HG03039 (cell line): Measurements from ENCODE around the gene CRIM1.
"Not testable (repeated sequence)": the region's sequence is repeated elsewhere in the genome, so short reads cannot be mapped to it uniquely, and the experiment has no call there.

Source experiments
- ATAC-seq: cut with Tn5 transposase; IDR thresholded peaks from one replicate; pipeline ENCODE4 v1.9.1; 2021; ENCODE audit warnings: mild to moderate bottlenecking, moderate library complexity; ENCODE audit not compliant: unreplicated experiment

The CRIM1 gene, protein sequence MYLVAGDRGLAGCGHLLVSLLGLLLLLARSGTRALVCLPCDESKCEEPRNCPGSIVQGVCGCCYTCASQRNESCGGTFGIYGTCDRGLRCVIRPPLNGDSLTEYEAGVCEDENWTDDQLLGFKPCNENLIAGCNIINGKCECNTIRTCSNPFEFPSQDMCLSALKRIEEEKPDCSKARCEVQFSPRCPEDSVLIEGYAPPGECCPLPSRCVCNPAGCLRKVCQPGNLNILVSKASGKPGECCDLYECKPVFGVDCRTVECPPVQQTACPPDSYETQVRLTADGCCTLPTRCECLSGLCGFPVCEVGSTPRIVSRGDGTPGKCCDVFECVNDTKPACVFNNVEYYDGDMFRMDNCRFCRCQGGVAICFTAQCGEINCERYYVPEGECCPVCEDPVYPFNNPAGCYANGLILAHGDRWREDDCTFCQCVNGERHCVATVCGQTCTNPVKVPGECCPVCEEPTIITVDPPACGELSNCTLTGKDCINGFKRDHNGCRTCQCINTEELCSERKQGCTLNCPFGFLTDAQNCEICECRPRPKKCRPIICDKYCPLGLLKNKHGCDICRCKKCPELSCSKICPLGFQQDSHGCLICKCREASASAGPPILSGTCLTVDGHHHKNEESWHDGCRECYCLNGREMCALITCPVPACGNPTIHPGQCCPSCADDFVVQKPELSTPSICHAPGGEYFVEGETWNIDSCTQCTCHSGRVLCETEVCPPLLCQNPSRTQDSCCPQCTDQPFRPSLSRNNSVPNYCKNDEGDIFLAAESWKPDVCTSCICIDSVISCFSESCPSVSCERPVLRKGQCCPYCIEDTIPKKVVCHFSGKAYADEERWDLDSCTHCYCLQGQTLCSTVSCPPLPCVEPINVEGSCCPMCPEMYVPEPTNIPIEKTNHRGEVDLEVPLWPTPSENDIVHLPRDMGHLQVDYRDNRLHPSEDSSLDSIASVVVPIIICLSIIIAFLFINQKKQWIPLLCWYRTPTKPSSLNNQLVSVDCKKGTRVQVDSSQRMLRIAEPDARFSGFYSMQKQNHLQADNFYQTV

DNA sequence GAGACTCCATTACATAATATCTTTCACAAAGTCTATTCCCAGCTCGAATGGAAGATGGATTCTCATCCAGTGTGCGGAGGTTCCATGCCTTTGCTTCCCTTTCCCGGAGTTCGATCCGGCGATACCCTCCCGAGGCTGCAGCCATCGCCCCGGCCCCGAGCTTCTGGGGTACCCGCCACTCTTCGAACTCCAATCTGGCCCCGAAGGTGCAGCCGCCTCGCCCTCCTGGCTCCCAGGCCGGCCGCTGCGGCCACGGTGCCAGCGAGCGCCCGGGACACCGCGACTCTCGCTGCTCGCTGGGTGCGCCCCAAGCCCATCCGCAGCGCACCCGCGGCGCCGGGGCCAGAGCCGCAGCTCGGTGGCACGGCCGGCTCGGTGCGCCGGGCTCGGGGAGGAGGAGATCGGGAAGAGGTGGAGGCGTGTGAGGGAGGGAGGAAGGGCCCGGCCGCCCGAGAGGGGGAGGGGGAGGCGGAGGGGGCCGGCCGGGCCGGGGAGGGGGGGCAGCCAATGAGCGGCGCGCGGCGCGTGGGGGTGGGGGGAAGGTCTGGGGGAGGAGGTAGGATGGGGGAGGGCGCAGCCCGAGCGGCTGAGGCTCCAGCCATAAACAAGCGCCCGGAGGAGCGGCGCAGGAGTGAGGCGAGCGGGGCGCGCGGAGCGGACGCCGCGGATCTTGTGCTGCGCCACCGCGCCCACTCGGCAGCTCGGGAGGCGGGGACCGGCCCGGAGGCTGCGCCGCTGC lies at the start of gene CRIM1:
Gene CRIM1, plus strand, starts transcription at position 628 of the 739 bp plus-strand sequence. CDS start 515 bp downstream, outside the sequence.
- peak; percentile 27 for ATAC-seq

DNA sequence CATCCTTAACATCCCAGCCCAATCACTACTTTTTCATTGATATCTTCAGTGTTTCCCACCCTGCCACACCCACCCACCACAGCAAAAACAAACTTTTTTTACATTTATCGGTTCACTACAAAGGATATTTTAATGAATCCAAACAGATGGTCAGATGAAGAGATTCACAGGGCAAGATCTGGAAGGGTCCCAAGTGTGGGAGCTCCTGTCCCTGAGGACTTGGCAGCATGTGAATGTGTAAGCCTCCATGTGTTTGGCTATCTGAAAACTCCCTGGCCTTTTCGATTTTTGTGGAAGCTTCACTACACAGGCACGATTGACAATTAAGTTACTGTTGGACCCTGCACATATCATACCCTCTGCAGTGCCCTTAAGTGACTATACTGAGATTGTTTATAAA lies 48.1 kb upstream of the CRIM1 start:
- ATAC-seq = no peak

DNA sequence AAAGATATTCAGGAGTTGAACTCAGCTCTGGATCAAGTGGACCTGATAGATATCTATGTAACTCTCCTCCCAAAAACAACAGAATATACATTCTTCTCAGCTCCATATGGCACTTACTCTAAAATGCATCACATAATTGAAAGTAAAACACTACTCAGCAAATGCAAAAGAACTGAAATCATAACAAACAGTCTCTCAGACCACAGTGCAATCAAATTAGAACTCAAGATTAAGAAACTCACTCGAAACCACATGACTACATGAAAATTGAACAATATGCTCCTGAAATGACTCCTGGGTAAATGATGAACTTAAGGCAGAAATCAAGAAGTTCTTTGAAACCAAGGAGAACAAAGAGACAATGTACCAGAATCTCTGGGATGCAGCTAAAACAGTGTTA lies 45.1 kb upstream of the CRIM1 start:
- not testable (repeated sequence) for ATAC-seq

DNA sequence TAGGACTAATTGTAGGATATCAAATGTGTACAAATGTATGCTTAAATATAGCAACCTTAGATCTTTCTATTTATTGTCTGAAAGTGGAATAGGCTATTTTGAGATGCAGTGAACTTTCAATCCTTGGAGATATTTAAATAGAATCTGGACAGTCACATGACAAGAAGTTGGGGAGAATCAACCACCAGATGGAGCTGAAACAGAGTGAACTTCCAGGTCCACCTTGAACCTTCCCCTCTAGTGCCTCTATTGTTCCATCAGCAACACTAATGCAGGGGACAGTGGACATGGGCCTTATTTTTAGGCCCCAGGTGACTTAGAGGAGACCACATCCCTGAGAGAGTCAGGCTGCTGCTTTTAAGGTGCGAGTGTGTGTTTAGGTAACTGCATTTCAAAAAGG lies 37.0 kb upstream of the CRIM1 start:
- no peak for ATAC-seq

DNA sequence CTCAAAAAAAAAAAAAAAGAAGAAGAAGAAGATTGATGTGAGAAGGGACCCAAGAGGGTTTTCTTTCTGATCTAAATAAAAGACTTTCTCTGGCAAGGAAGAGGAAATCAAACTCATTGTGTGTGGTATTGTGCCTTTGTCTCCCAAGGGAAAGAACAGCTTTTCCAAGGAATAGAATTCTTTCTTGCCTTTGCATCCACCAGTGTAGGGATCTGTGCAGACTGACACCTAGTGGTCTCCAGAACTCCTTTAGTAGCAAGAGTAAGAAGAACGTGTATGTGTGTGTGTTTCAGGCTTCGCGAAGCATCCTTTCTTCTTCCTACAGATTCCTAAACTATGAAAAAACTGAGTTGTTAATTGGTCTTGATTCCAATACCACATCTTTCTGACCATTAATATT lies 33.5 kb upstream of the CRIM1 start:
- ATAC-seq = no peak

DNA sequence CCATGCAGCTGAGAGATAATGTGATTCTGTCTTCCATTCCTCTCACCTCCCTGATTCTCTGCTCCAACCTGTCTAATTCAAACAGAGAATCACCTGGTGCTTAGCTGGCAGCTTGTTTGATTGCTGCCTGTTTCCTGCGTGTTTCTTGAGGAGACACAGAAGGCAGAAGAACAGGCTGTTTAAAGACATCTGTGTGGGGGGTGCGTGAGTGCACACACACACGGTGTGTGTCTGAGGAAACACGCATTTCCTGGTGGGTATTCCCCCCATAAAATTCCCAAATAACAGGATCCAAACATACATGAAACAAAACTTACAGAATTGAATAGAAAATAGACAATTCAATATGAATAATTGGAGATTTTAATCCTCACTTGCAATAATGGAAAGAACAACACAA lies 29.3 kb upstream of the CRIM1 start:
- ATAC-seq = no peak

DNA sequence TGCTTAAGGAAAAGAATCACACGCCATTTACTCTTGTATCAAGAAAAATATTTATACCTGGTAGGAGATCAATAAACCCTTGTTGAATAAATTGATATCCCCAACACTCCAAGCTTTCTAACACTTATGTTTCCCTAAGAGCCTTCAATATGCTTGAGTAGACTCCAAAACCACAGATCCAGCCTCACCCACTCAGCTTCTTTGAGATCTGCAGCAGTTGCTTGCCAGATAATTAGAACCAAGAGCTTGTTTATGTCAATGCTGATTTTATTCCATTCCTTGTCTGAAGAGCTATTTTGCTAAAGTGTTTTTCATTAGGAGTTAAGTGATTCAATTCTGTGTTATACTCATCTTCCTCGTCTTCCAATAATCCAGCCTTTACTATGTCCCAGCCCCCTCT lies 26.3 kb upstream of the CRIM1 start:
- no peak for ATAC-seq

DNA sequence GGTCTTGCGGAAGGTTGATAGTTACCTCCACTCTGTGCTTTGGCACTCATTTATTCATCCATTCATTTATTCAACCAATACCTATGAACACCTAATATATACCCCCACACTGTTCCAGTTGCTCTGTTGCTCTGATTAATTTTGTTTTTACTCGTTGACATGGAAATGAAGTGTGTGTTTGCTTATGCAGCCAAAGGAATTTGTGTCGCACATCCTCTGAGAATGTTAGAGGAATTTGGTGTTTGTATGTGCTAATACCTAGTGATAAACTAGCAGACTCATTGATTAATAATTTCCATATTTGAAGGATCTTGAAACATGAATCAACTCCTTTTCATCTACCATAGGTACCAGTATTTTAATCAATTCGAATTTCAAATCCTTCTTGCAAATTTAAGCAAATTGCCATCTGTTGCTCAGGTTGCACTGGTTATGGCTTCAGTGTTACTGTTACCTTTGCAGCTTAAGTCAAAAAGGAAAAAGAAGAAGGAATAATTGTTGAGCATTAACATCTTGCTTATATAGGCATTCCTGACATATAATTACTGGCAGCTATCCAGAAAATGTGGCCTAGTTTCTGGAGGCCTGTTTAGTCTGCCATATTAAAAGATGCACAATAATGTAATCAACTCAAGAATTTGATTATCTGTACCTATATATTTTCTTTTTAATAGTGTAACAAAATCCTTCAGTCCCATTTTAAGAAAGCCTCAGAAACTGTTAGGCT lies 25.7 kb upstream of the CRIM1 start:
- no peak for ATAC-seq

DNA sequence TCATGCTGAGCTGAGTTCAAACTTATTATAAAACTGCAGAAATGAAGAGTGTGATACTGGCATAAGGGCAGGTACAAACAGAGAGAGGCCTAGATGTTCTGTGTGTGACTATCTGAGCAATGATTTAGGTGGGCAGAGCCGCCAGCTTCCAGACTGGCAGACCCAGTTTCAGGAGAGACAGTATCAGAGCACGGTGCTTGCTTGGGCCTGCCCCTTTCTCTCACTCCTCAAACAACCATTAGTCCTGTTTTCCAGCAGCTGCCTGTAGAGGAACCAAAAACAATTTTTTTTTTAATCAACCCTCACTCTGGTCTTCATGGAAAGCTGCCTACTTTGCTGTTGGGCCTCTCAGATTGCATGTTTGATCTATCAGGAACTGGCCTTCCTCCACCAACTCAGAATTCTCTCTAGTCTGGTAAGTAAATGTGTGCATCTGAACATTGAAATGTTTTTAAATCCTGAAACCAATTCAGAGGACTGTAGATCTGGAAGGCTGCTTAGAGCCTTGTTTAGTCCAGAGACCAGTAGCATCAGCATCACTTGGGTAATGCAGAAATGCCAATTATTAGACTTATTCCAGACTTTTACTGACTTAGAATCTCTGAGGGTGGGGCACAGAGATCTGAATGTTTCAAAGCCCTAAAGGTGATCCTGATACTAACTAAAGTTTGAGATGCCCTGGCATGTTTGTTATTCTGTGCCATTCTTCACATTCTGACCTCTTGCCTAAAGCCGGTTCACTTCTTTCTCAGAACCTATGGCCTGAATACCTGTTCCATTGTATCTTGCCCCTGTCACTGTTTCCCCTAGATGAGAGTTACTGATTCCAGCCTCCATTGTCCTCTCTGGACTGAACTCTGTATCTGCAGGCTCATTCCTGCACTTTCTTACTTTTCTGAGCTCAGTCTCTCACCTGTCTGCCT lies 24.8 kb upstream of the CRIM1 start:
- no peak for ATAC-seq

DNA sequence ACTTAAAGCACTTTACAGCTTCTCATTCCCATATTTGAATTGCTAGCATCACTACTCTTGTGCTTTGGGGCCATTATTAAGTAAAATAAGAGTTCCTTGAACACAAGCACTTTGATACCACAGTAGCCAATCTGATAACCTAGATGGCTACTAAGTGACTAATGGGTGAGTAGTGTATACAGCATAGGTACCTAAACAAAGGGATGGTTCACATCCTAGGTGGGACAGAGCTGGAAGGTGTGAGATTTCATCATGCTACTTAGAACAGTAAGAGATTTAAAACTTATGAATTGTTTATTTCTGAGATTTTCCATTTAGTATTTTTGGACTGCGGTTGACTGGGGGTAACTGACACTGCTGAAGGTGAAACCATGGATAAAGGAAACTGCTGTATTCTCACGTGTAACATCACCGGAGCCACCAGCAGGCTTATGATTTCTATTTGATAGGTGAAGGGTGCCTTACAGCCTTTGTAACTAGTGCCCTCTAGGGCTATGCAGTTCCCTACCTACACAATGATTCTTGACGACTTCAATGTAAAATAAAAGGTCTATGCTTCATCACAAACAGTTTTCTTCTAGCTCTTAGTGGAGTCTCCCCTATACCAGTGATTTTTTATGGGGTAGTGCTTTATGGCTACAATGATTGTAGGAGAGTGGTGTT lies 22.1 kb upstream of the CRIM1 start:
- ATAC-seq = no peak

DNA sequence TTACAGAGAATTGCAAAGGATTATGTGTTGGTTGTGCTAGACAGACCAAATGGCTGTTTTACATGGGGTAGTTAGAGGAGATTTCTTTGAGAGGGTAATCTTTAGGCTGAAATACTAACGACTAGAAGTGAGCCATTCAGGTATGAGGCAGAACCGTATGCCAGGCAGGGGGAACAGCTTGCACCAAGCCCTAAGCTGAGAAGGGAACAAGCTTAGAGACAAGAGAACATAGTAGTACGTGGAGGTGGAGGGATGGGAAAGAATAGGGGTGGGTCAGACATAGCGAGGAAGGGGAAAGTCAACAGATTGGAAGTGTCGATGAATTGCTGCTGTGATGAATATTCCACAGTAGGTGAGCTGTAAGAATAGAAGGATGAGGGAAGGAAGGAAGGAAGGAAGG lies 20.0 kb upstream of the CRIM1 start:
- ATAC-seq = no peak

DNA sequence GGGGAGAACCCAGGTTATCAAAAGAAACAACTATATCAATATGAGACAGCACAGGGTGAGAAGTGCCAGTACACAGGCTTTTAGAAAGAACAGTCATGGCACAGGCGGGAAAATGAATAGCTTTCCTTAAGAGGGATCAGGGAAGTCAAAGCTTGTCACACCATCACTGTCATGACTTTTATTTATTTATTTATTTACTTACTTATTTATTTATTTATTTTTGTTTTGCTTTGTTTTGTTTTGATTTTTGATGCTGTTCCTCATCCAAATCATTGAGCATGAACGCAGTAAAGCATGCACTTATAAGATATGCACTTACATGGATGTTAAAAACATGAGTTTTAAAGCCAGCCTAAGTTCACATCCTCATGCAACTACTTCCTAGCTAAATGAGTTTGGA lies 19.3 kb upstream of the CRIM1 start:
- ATAC-seq = no peak

DNA sequence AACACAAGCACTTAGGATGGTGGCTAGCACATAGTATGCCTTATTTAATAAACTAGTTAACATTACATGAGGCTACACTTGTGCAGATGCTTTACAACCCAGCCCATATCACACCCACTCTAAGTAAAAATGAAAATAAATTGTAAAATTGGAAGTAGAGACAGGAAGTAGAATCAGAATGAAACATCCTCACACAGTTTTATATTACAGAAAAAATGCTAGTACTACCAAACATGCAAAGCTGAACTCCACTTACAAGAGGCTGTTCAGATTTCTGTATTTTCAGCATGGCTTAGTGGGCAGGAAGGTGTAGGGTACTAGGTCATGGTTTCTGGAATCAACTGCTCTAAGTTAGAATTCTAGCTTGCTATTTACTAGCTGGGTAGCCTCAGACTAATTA lies 18.2 kb upstream of the CRIM1 start:
- no peak for ATAC-seq

DNA sequence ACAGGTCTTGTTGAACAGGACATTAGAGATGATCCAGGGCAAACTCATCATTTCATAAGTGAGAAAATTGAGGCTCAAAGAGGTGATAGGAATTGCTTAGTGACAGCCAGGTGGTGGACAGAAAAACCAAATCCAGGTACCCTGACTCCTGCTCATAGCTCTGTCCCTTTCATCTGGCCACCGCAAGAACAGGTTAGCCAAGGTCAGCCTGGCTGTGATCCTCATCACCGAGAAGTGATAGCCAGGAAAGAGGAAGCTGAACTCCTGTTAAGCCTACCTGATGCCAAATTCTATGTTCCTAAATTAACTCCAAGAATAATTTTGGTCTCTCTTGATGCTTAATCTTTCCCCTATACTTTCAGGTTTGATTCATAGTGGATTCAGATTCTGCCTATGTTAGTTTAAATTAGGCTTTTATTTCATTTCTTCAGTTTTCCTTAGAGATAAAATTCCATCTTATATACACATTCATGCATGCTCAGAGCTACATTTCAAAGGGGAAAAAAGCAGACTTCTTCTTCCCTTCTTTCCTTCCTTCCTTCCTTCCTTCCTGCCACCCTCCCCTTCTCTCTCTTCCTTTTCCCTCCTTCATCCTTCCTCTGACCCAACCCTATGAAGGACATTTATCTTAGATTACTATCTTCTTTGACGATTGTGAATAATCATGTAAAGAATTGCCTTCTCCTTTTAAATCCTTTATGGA lies 17.3 kb upstream of the CRIM1 start:
- ATAC-seq = no peak

DNA sequence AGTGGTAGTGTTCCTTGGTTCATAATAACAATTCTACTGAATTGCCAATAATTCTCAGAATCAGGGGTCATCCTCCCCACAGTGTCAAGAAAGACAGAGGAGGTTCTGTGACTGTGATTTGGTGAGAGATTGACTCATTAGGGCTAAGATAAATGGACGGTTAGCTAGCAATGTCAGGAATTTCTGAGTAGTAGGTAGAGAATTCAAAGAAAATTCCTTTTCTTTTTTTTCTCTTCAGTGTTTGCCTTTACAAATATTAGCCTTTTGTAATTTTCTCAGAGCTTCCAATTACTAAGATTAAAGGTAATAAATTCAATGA lies 16.8 kb upstream of the CRIM1 start:
- no peak for ATAC-seq

DNA sequence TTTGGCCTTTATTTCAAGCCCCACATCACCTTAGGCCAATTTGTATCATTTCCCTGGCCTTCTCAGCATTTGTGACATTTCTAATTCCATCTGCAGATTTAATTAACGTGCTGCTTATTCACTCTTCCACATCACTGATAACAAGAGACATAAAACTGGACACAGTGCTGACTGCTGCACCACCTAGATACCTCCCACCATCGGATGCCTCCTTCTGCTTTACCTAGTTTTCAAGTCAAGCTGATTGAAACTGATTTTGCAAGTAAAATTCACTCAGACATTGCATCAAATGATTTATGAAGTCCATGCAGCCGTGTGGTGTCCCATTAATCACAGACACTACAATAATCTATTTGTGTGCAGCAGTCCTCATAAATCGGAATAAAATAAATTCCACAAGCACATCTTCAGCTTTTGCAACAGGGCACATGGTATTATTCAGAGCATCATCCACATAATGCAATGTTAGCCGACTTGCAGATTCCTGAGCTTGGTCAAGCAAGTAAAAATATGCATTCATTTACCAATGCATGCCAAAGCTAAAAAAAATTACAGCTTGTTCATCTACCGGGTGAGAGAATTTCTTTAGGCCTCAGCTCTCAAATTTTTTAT lies 15.9 kb upstream of the CRIM1 start:
- ATAC-seq = no peak

DNA sequence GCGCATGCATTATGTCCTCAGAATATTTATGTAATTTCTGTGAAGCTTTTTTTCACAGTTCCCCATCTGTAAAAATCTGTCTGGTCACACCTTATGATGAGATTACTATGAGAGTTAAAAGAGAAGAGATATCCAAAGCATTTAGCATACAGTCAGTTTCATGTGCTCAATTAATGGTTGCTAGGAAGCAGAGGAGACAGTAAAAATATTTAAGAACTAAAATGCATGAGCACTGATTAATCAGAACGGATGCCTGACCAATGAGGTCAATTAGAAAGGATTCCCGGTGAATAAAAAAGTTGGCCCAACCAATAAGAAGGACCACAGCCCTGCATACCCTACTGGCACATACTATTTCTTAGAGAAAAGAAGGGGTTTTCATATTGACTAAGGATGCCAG lies 12.0 kb upstream of the CRIM1 start:
- no peak for ATAC-seq

DNA sequence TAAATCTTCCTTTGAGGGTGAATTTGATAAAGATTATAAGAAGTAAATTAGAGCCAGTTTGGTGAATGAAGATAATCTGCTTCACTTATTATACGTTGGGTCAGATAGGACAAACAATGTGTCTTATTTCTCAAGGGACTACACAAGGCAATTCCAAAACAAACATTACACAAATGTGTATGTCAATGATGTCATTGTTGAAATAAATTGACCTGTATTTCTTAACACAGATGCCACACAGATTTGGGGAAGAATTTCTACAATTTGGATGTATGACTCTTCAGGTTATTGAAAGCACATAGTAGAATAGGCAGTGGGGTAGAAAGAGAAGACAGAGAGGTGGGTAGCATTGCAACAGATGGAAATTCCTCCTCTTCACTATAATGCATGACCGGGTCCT lies 6.9 kb upstream of the CRIM1 start:
- no peak for ATAC-seq
